Thyroid gland (tissue), 4 donors: ENCODE results near the gene TMEM41A. TPM values are rescaled to one million over a fixed set of nuclear protein-coding genes. Genes with fewer than 3 reads are reported as not detected.

Experiments
- DNase-seq, 2 donors: peaks; one replicate each; pipeline ENCODE4 v3.0.0-alpha.2; 2019
- H3K27ac ChIP-seq, 3 donors: fragments of 200-600 bp; sonication (generic); 1 replicate in 2 of 3; 2 replicates in 1 of 3; pipeline ENCODE4 v1.5.1; 2016 to 2019; ENCODE audit warnings: mild to moderate bottlenecking in 1 of 3, moderate library complexity in 1 of 3
- H3K27me3 ChIP-seq: fragments of 200-600 bp; sonication (generic); one replicate; pipeline ENCODE4 v1.5.1; 2019
- H3K36me3 ChIP-seq, 2 donors: fragments of 200-600 bp; sonication (generic); one replicate each; pipeline ENCODE4 v1.5.1; 2016 to 2019
- H3K4me1 ChIP-seq, 2 donors: fragments of 200-600 bp; sonication (generic); one replicate each; pipeline ENCODE4 v1.5.1; 2017 to 2019
- H3K4me3 ChIP-seq, 3 donors: fragments of 200-600 bp; sonication (generic); replicated peaks in 1 of 3; 1 replicate in 2 of 3; 2 replicates in 1 of 3; pipeline ENCODE4 v1.5.1; 2016; ENCODE audit warnings: mild to moderate bottlenecking in 1 of 3
- H3K9me3 ChIP-seq: fragments of 200-600 bp; sonication (generic); one replicate; pipeline ENCODE4 v1.5.1; 2017
- POLR2A ChIP-seq, 2 donors: fragments of 450-650 bp; IDR thresholded peaks; one replicate each; pipeline ENCODE4 v1.6.1; 2017; ENCODE audit warnings: antibody characterized with exemption in 2 of 2, mild to moderate bottlenecking in 2 of 2, moderate library complexity in 1 of 2
- WGBS, 2 donors: methylation state at CpG; one replicate each; pipeline ENCODE4 v1.1.5; 2017; 5-methylcytosine and 5-hydroxymethylcytosine counted together
- intact Hi-C: fragments of 100-400 bp; cut with DNase I; formaldehyde crosslinking; loops from one replicate; pipeline ENCODE4 v1.15.1; 2023
- total RNA-seq, 4 donors: library from RNA; depleted of rRNA; stranded (reverse); fragments of >200 nt; gene quantifications; one replicate each; pipeline ENCODE4 v1.2.3, GENCODE V29; 2016
- TF ChIP-seq, protein P1 (sequence below), 6 experiments: fragments of 200-600 bp in 3 of 6; fragments of 450-650 bp in 3 of 6; sonication (generic) in 3 of 6; IDR thresholded peaks; one replicate each; pipeline ENCODE4 v1.5.1; 2016 to 2019; ENCODE audit warnings: antibody characterized with exemption in 6 of 6, mild to moderate bottlenecking in 2 of 6, inconsistent platforms in 1 of 6, moderate library complexity in 1 of 6

TMEM41A gene
- total RNA-seq = 10 to 100 TPM in 3 of 4 donors, 1 to 10 TPM in 1; 9.9 to 16.9 (median 11.7) TPM

DNA sequence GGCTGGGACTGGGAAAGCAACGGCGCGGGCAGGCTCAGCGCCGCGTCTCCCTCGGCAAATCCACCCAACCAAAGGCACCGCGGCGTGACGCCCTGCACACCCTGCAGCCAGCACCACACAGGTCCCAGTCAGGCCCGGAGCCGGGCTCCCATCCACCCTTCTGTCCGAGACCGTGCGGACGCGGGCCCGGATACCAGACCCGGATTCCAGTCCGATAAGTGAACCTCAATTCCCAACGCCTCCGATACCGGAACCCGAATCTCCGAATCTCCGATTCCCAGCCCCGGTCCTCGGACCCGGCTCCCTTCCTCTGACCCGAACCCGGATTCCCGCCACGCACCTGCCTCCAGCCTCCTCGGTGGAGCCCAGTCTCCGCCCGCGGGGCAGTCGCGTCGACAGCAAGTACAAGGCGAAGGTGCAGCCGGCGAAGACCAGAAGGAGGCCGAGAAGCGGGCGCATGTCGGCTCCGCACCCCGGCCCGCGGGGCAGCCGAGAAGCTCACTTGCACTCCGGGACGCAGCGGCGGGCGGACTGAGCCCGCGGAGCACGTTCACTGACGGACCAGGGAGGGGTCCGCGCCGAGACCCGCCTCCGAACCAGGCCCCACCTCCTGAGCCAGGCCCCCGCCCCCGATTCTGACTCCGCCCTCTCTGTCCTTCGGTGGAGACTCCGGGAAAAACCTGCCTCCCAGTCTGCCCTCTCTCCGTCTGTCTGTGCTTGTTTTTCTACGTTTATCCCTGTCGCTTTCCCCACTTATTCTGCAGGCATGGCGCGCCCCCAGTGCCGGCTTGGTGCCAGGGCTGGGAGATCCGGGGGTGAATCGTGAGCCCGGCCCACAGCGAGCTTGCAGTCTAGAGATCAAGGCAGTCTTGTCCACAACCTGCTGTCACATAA, at the start of gene TMEM41A:
Gene TMEM41A (minus strand): TSS at position 533 of the 894 bp plus-strand sequence. CDS start 74 bp downstream, at position 459.
- Histone ChIP-seq H3K27me3 (no peaks in the 10 kb centered on the region), H3K9me3 (no peaks in the 10 kb centered on the region), H3K4me1 (peaks cover 9 to 17% of the 10 kb centered on the region in 2 donors), H3K36me3 (peaks cover 17 to 20% of the 10 kb centered on the region in 2 donors), H3K27ac (peak within 1 kb of the TSS; percentile 50 to 86 (median 80)), H3K4me3 (peak within 1 kb of the TSS; percentile 80 to 92 (median 88))
- intact Hi-C loops = loop anchor here (10.0 kb wide), 1 partner anchor 86 kb away; the partner anchor contains the start of gene SENP2
- DNase-seq = peak; percentile 92 to 94
- WGBS, 2 donors = 2 to 3% methylated on average over 39 to 64 of the region's 82 CpGs
- TF ChIP-seq, protein P1, sequence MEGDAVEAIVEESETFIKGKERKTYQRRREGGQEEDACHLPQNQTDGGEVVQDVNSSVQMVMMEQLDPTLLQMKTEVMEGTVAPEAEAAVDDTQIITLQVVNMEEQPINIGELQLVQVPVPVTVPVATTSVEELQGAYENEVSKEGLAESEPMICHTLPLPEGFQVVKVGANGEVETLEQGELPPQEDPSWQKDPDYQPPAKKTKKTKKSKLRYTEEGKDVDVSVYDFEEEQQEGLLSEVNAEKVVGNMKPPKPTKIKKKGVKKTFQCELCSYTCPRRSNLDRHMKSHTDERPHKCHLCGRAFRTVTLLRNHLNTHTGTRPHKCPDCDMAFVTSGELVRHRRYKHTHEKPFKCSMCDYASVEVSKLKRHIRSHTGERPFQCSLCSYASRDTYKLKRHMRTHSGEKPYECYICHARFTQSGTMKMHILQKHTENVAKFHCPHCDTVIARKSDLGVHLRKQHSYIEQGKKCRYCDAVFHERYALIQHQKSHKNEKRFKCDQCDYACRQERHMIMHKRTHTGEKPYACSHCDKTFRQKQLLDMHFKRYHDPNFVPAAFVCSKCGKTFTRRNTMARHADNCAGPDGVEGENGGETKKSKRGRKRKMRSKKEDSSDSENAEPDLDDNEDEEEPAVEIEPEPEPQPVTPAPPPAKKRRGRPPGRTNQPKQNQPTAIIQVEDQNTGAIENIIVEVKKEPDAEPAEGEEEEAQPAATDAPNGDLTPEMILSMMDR (IDR thresholded peaks at IDR 0.05) = peak in 1 of 6 experiments; percentile 6
- TF ChIP-seq POLR2A (IDR thresholded peaks at IDR 0.05) = peak in 1 of 2 donors; percentile 83

DNA sequence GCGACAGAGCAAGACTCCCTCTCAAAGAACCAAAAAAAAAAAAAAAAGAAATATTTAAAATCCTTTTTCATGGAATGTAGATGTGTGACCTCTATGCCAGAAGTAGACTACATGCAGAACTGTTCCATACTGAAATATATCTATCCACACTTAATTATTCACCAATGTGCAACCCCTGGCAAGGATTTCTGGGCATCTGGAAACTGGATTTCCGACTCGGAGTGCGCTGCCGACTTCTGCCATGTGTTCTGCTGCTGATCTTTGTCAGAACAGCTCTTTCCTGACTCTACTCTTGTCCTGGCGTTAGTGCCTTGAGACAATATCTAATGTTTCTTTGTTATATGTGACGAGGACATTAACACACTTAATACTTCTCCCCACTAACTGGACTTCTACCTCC, 41.9 kb upstream of the TMEM41A start:
- H3K4me3 ChIP-seq = no peak overlapping the region
- no peaks in the 10 kb centered on the region for H3K9me3 ChIP-seq
- TF ChIP-seq POLR2A (IDR thresholded peaks at IDR 0.05) = no peak
- TF ChIP-seq, protein P1 (IDR thresholded peaks at IDR 0.05) = no peak
- 89 to 91% methylated on average over 7 of the region's 7 CpGs for WGBS, 2 donors
- H3K36me3 ChIP-seq = no peaks in the 10 kb centered on the region
- intact Hi-C loops = no loop called here
- DNase-seq = no peak
- no peaks in the 10 kb centered on the region for H3K27me3 ChIP-seq
- H3K4me1 ChIP-seq = no peaks in the 10 kb centered on the region
- no peak overlapping the region for H3K27ac ChIP-seq

DNA sequence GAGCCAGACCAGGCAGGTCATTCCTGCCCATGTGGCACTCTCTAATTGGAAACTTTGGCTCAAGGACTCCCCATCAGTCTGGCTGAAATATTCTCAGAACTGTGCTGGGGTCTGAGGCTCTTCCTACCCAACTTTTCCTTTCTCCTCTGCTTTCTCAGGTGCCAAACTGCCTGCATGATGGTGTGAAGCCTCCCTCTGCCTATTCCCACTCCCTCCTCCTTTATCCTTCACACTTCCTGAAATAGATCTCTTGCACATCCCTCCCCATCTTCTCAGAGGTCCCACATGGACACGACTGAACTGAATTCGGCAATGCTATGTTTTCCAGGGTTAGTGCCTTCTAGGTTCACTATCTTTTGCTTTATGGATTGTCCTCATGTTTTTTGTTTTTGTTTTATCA, 41.1 kb upstream of the TMEM41A start:
- Histone ChIP-seq H3K9me3 (no peaks in the 10 kb centered on the region), H3K27me3 (no peaks in the 10 kb centered on the region), H3K4me3 (no peak overlapping the region), H3K27ac (no peak overlapping the region), H3K4me1 (no peaks in the 10 kb centered on the region), H3K36me3 (no peaks in the 10 kb centered on the region)
- TF ChIP-seq POLR2A (IDR thresholded peaks at IDR 0.05) = no peak
- TF ChIP-seq, protein P1 (IDR thresholded peaks at IDR 0.05) = no peak
- DNase-seq = no peak
- 67 to 77% methylated on average over 2 of the region's 2 CpGs for WGBS, 2 donors
- intact Hi-C loops = no loop called here

DNA sequence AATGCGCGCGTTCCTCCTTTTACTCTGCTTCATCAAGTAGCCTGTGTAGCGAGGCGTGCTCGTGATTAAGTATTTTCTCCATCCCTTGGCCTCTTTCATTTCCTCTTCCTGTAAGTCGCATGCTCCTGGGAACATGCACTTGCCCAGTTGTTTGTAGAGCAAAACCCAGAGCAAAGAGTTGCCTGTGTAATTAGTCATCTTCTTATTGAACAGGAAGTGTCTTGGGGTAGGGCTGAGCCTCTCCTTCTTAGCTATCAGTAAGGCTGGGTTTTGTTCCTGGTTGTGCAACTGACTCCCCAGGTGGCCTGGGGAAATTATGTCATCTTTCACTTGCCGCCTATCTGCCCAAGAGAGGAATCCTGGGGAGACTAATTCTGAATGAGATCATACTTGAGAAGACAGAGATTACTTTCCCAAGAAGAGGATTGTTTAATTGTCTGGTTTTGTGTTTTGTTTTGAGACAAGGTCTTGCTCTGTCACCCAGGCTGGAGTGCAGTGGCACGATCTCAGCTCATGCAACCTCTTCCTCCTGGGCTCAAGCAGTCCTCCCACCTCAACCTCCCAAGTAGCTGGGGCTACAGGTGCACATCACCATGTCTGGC, 38.6 kb upstream of the TMEM41A start:
- intact Hi-C loops = no loop called here
- Histone ChIP-seq H3K9me3 (no peaks in the 10 kb centered on the region), H3K27ac (no peak overlapping the region), H3K4me3 (no peak overlapping the region), H3K27me3 (no peaks in the 10 kb centered on the region), H3K4me1 (no peaks in the 10 kb centered on the region), H3K36me3 (no peaks in the 10 kb centered on the region)
- TF ChIP-seq POLR2A (IDR thresholded peaks at IDR 0.05) = no peak
- TF ChIP-seq, protein P1 (IDR thresholded peaks at IDR 0.05) = no peak
- peak; percentile 7 to 17 for DNase-seq
- WGBS, 2 donors = 28 to 34% methylated on average over 9 of the region's 9 CpGs

DNA sequence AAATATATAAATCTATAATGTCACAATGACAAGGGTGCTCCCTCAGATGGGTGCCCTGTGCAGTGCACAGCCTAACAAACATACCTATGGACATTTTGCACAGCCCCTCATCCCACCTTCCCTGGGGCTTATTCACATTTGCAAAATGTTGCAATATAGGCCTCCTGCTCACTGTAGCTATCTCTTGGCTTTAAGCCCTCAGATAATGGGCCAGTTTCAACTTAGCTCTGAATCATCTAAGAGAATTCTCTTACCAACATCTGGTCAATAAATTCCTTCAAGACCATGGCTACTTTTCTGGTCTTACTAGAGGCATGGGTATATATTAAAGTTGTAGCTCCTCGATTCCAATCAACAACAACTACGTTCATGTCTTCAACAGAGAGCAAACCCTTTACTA, 35.7 kb upstream of the TMEM41A start:
- Histone ChIP-seq H3K9me3 (no peaks in the 10 kb centered on the region), H3K4me3 (no peak overlapping the region), H3K27me3 (no peaks in the 10 kb centered on the region), H3K4me1 (no peaks in the 10 kb centered on the region), H3K36me3 (no peaks in the 10 kb centered on the region), H3K27ac (no peak overlapping the region)
- DNase-seq = no peak
- TF ChIP-seq, protein P1 (IDR thresholded peaks at IDR 0.05) = no peak
- TF ChIP-seq POLR2A (IDR thresholded peaks at IDR 0.05) = no peak
- 91 to 95% methylated on average over 2 of the region's 2 CpGs for whole genome bisulfite sequencing, 2 donors
- intact Hi-C loops = no loop called here
